Hematopoietic multipotent progenitor cell treated with erythropoietin and hydrocortisone succinate and interleukin-3 and kit ligand, for 17 days (in vitro differentiated cells): ENCODE measurements around the gene MMAA.
"Not testable (repeated sequence)": the region's sequence is repeated elsewhere in the genome, so short reads cannot be mapped to it uniquely, and the experiment has no call there.

Experiments
- DNase-seq: peaks from one replicate; pipeline ENCODE4 v3.0.0-alpha.2; 2015; ENCODE audit warnings: low spot score

The MMAA gene

GRCh38 chr4:145618932-145619638 is at the start of gene MMAA:
Gene MMAA, plus strand, starts transcription at chr4:145619385. Its CDS starts 19,755 bp downstream, at chr4:145639140.
- peak; percentile 87 for DNase-seq

GRCh38 chr4:145574546-145574945 is 44.6 kb upstream of the MMAA start:
- DNase-seq, result not testable (repeated sequence)

GRCh38 chr4:145580906-145581305 is 38.3 kb upstream of the MMAA start:
- no peak for DNase-seq

GRCh38 chr4:145583191-145584055 is 35.8 kb upstream of the MMAA start:
- DNase-seq, result no peak

GRCh38 chr4:145587088-145587754 is 32.0 kb upstream of the MMAA start:
- DNase-seq, result no peak

- not testable (repeated sequence) for DNase-seq
Measured at GRCh38 chr4:145589381-145589780, 29.8 kb upstream of the MMAA start.

- no peak for DNase-seq
Measured at GRCh38 chr4:145589916-145590702, 29.1 kb upstream of the MMAA start.

- no peak for DNase-seq
Measured at GRCh38 chr4:145602129-145602760, 16.9 kb upstream of the MMAA start.

- DNase-seq, result no peak
Measured at GRCh38 chr4:145605941-145606340, 13.2 kb upstream of the MMAA start.

- DNase-seq, result peak; percentile 46
Measured at GRCh38 chr4:145609481-145610427, 9.4 kb upstream of the MMAA start.

- DNase-seq, result no peak
Measured at GRCh38 chr4:145613566-145614232, 5.5 kb upstream of the MMAA start.

GRCh38 chr4:145614233-145614610 is 5.0 kb upstream of the MMAA start:
- no peak for DNase-seq

GRCh38 chr4:145618210-145618931 is 814 bp upstream of the MMAA start:
- DNase-seq, result peak; percentile 36

- DNase-seq, result no peak
Measured at GRCh38 chr4:145619639-145619996, 433 bp downstream of the MMAA start.

- DNase-seq, result not testable (repeated sequence)
Measured at GRCh38 chr4:145622067-145622466, 2.9 kb downstream of the MMAA start.

GRCh38 chr4:145623831-145624230 is 4.6 kb downstream of the MMAA start:
- DNase-seq, result no peak

GRCh38 chr4:145625677-145626622 is 6.8 kb downstream of the MMAA start:
- no peak for DNase-seq

- DNase-seq, result no peak
Measured at GRCh38 chr4:145626623-145626982, 7.4 kb downstream of the MMAA start.
